ENCODE data around the gene OR6C2. TPM values are rescaled to one million over a fixed set of nuclear protein-coding genes. Genes with fewer than 3 reads are reported as not detected.
A peak's percentile ranks its signal among the peaks of the same experiment; 100 is the strongest.

OR6C2 gene
- total RNA-seq, 1 experiment from 2014 or later, result not detected

DNA sequence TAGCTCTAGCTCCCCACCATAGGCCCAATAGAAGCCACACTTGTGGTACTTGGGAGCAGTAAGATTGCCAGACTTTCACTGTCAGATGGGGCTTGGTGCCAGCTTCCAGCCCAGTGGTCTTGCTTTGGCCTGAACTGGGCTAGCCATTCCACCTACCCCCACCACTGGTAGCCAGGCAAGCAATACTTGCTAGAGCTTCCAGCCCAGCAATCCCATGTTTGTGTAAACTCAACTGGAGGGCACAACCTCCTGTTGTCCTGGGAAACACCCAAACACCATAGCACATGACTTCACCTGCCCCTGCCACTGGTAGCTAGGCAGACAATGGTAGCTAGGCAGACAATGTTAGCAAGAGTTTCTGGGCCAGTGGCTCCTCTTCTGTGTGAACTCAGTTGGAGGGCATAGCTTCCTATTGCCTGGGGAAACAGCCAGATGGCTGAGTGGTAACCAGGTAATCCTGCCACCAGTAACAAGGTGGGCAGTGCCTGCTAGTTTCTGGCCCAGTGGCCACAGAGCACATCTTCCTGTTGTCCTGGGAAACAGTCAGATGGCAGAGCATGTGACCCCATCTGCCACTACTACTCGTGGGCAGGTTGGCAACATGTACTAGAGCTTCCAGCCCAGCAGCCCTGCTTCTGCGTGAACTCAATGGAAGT lies 23.4 kb upstream of the OR6C2 start:
- no peak overlapping the region for H4K91ac ChIP-seq (ENCODE audit: insufficient read length, low read depth, low read length)
- WGBS (ENCODE audit: extremely low coverage, insufficient read length, low lambda C conversion rate), result no CpG with 5 or more reads among the region's 2 CpGs
- Mint-ChIP-seq H3K27ac (no peak overlapping the region), H3K4me3 (no peak overlapping the region), H3K9me3 (no peaks in the 10 kb centered on the region; a peak in 2 of 5 replicates), H3K27me3 (ENCODE audit: low read depth) (no peaks in the 10 kb centered on the region), H3K4me1 (peaks cover 0 to 2% of the 10 kb centered on the region in 2 experiments; a peak in 2 of 4 replicates), H3K36me3 (ENCODE audit: insufficient read depth in 1 of 3, low read depth in 3 of 3) (no peaks in the 10 kb centered on the region)
- no peaks in the 10 kb centered on the region for H3K27me3 ChIP-seq (ENCODE audit: insufficient read depth, low read length)
- no peaks in the 10 kb centered on the region for H3K4me1 ChIP-seq (ENCODE audit: insufficient read depth, low read length)
- no peak overlapping the region for H3K9ac ChIP-seq (ENCODE audit: extremely low read depth, insufficient read length, low read length)
- no peak overlapping the region for H2BK15ac ChIP-seq (ENCODE audit: low read depth, low read length)
- no peak overlapping the region for H3K4ac ChIP-seq (ENCODE audit: low read depth, low read length)
- no peak overlapping the region for H2BK120ac ChIP-seq (ENCODE audit: low read depth, low read length, poor library complexity, severe bottlenecking)
- H3K79me1 ChIP-seq (ENCODE audit: insufficient read depth, low read depth, low read length, poor library complexity, severe bottlenecking), result no peaks in the 10 kb centered on the region
- no peaks in the 10 kb centered on the region for H3K79me2 ChIP-seq (ENCODE audit: insufficient read depth, low read length)
- H2BK5ac ChIP-seq (ENCODE audit: insufficient read length, low read length), result no peak overlapping the region
- no peak overlapping the region for H2BK20ac ChIP-seq (ENCODE audit: low read depth, low read length, poor library complexity, severe bottlenecking)
- no peak for TF ChIP-seq CTCF (conservative IDR thresholded peaks at IDR 0.05)
- peak; percentile 29 for DNase-seq
- no peak overlapping the region for H2AK5ac ChIP-seq (ENCODE audit: insufficient read length, low read length)
- no peak overlapping the region for H3T11ph ChIP-seq (ENCODE audit: low read length)
- peak overlapping the region; percentile 79 for H2BK12ac ChIP-seq (ENCODE audit: insufficient read length, low read depth, low read length)
- H3K14ac ChIP-seq (ENCODE audit: insufficient read depth, low read length), result no peak overlapping the region
- H4K5ac ChIP-seq (ENCODE audit: insufficient read length, low read depth, low read length), result no peak overlapping the region
- no peak overlapping the region for H3K23ac ChIP-seq (ENCODE audit: insufficient read length, low read depth, low read length)
- H3K56ac ChIP-seq (ENCODE audit: insufficient read length, low read depth, low read length), result peak overlapping the region; percentile 3
- no peak overlapping the region for H3K4me2 ChIP-seq (ENCODE audit: insufficient read depth, insufficient read length, low read length)
- H4K8ac ChIP-seq (replicated peaks; ENCODE audit: insufficient read length, low read depth, low read length), result no peak overlapping the region
- H3K9me3 ChIP-seq (ENCODE audit: control insufficient read depth, low read depth, low read length), result no peaks in the 10 kb centered on the region
- no peak overlapping the region for H3K27ac ChIP-seq (ENCODE audit: insufficient read length, low read depth, low read length)
- no peaks in the 10 kb centered on the region for H3K23me2 ChIP-seq (ENCODE audit: insufficient read length, low read depth, low read length, poor library complexity, severe bottlenecking)
- H2AFZ ChIP-seq (ENCODE audit: low read length), result no peak overlapping the region
- H4K20me1 ChIP-seq (ENCODE audit: control insufficient read depth, insufficient read depth, insufficient read length), result no peaks in the 10 kb centered on the region
- peak overlapping the region; percentile 17 for H3K18ac ChIP-seq (ENCODE audit: insufficient read length, low read depth, low read length)
